HepG2 (cell line): ENCODE results near the gene SLC28A1. TPM values are rescaled to one million over a fixed set of nuclear protein-coding genes. Genes with fewer than 3 reads are reported as not detected.

Source experiments
- ATAC-seq: fragments of 200-7000 bp; cut with Tn5 transposase; 3 replicates; pipeline ENCODE4 v1.9.1; 2020; ENCODE audit warnings: mild to moderate bottlenecking, moderate library complexity
- BruUV-seq: library from RNA; stranded (reverse); fragments of 400-500 nt; replicated peaks from 2 replicates; lab custom pipeline; 2021; lab: Mats Ljungman, UMichigan
- CTCF ChIA-PET: fragments of 300-600 bp; formaldehyde crosslinking; extraction: SDS; loops from one replicate; lab custom pipeline; 2021; ENCODE audit warnings: low total read pairs, inconsistent platforms, low intra/inter-chr PET ratio; lab: Yijun Ruan, JAX
- POLR2A ChIA-PET: fragments of 350-600 bp; sonication (Branson Sonifier 250); formaldehyde crosslinking; loops from one replicate; lab custom pipeline; 2020; ENCODE audit warnings: antibody characterized with exemption, inconsistent platforms; lab: Yijun Ruan, JAX
- DNase-seq: peaks from one replicate; pipeline ENCODE4 v3.0.0-alpha.2; 2015; ENCODE audit warnings: low spot score
- FAIRE-seq: peaks from 3 replicates; lab custom pipeline; 2011; peaks lifted over from hg19 to GRCh38; lab: Jason Lieb, UNC
- H2AFZ ChIP-seq: one replicate; pipeline ENCODE4 v1.6.1; 2011; ENCODE audit warnings: low read length, inconsistent platforms
- H3K27ac ChIP-seq: fragments of 300-600 bp; 3 replicates; pipeline ENCODE4 v1.8.0; 2011; ENCODE audit warnings: mixed run types, mild to moderate bottlenecking, mixed read lengths, low read length, inconsistent platforms; ENCODE audit not compliant: insufficient read depth; ENCODE audit errors: extremely low read length
- H3K27me3 ChIP-seq, 2 experiments: fragments of 200-600 bp in 1 of 2; 2 replicates in 1 of 2; 3 replicates in 1 of 2; pipeline versions ENCODE4 v1.6.0 to v1.8.0; 2011; ENCODE audit warnings: low read length in 2 of 2, mild to moderate bottlenecking in 2 of 2, moderate library complexity in 2 of 2, inconsistent platforms in 1 of 2; ENCODE audit not compliant: insufficient read depth in 2 of 2, control insufficient read depth in 1 of 2
- H3K36me3 ChIP-seq, 2 experiments: fragments of 200-600 bp in 1 of 2; replicated peaks in 1 of 2; 2 replicates in 1 of 2; 3 replicates in 1 of 2; pipeline versions ENCODE4 v1.5.1 to v1.8.0; 2011; ENCODE audit warnings: low read length in 2 of 2, inconsistent platforms in 1 of 2; ENCODE audit not compliant: insufficient read depth in 2 of 2, control insufficient read depth in 1 of 2
- H3K4me1 ChIP-seq: 2 replicates; pipeline ENCODE4 v1.5.1; 2012; ENCODE audit warnings: low read length, inconsistent platforms; ENCODE audit not compliant: insufficient read depth
- H3K4me2 ChIP-seq: 2 replicates; pipeline ENCODE4 v1.6.0; 2011; ENCODE audit warnings: low read depth, low read length, inconsistent platforms
- H3K4me3 ChIP-seq, 3 experiments: fragments of 200-600 bp in 1 of 3; sonication (generic), shearing (Covaris generic) in 1 of 3; replicated peaks in 1 of 3; 2 replicates each; pipeline ENCODE4 v1.5.1; 2011 to 2016; ENCODE audit warnings: low read length in 3 of 3, inconsistent platforms in 2 of 3, low read depth in 2 of 3, mild to moderate bottlenecking in 2 of 3, control low read depth in 1 of 3, mixed read lengths in 1 of 3; ENCODE audit not compliant: insufficient read depth in 1 of 3
- H3K79me2 ChIP-seq: one replicate; pipeline ENCODE4 v1.6.1; 2011; ENCODE audit warnings: low read length, inconsistent platforms; ENCODE audit not compliant: insufficient read depth
- H3K9ac ChIP-seq: 2 replicates; pipeline ENCODE4 v1.6.0; 2011; ENCODE audit warnings: mild to moderate bottlenecking, low read depth, low read length, inconsistent platforms; ENCODE audit not compliant: insufficient read depth
- H3K9me3 ChIP-seq: 2 replicates; pipeline ENCODE4 v1.5.1; 2012; ENCODE audit warnings: mild to moderate bottlenecking, low read length
- H4K20me1 ChIP-seq: 2 replicates; pipeline ENCODE4 v1.6.0; 2011; ENCODE audit warnings: inconsistent platforms, mild to moderate bottlenecking, low read length, moderate library complexity; ENCODE audit not compliant: insufficient read depth
- CBFB ChIP-seq: sonication (generic); formaldehyde crosslinking; IDR thresholded peaks from 2 replicates; pipeline ENCODE4 v1.4.0; 2020; ENCODE audit warnings: missing genetic modification reagents
- HOXA3 ChIP-seq: sonication (generic); formaldehyde crosslinking; IDR thresholded peaks from 2 replicates; pipeline ENCODE4 v1.5.0; 2020; ENCODE audit warnings: missing genetic modification reagents
- RARA ChIP-seq: IDR thresholded peaks from 2 replicates; pipeline ENCODE4 v1.6.1; 2016; ENCODE audit warnings: missing genetic modification reagents, missing compliant biosample characterization
- RBM39 ChIP-seq: fragments of 200-400 bp; formaldehyde crosslinking; IDR thresholded peaks from one replicate; pipeline ENCODE4 v1.6.1; 2018; ENCODE audit warnings: antibody characterized with exemption, mild to moderate bottlenecking, low read depth, low read length; ENCODE audit not compliant: poor library complexity, severe bottlenecking
- TCF12 ChIP-seq, 2 experiments: fragments of 450-650 bp in 1 of 2; sonication (generic) in 1 of 2; formaldehyde crosslinking in 1 of 2; IDR thresholded peaks; 2 replicates each; pipeline versions ENCODE4 v1.6.1 to v1.8.0; 2017 to 2022; ENCODE audit warnings: antibody characterized with exemption in 1 of 2, mild to moderate bottlenecking in 1 of 2, missing genetic modification reagents in 1 of 2, moderate library complexity in 1 of 2
- ZNF343 ChIP-seq: sonication (generic); formaldehyde crosslinking; IDR thresholded peaks from 2 replicates; pipeline ENCODE4 v1.4.0; 2020; ENCODE audit warnings: mild to moderate bottlenecking, missing genetic modification reagents
- ZNF773 ChIP-seq: sonication (generic); formaldehyde crosslinking; IDR thresholded peaks from 2 replicates; pipeline ENCODE4 v1.4.0; 2020; ENCODE audit warnings: missing genetic modification reagents, borderline replicate concordance
- WGBS: methylation state at CpG from one replicate; pipeline ENCODE4 v1.1.6; 2017; ENCODE audit warnings: low lambda C conversion rate; 5-methylcytosine and 5-hydroxymethylcytosine counted together
- in situ Hi-C: cut with HindIII; loops from 2 replicates; pipeline ENCODE4 v1.10.0; 2017; ENCODE audit warnings: low pct_unique_long_range_greater_than_20kb; ENCODE audit not compliant: extremely low pct_ligation_motif_present
- intact Hi-C: fragments of 100-400 bp; cut with micrococcal nuclease; formaldehyde crosslinking; loops from one replicate; pipeline ENCODE4 v1.10.0; 2022; ENCODE audit not compliant: unreplicated experiment
- polyA plus RNA-seq, 8 experiments: library from polyadenylated mRNA; depleted of rRNA in 3 of 8; stranded (reverse) in 7 of 8; unstranded in 1 of 8; fragments of >200 nt; fragmentation: Illumina TruSeq in 4 of 8; extraction: Trizol in 4 of 8; gene quantifications; 2 replicates each; pipeline versions ENCODE4 v1.2.1 to v1.2.3, GENCODE V29; 2011 to 2016; ENCODE audit warnings: low read depth in 4 of 8, missing spikeins in 1 of 8, mixed read lengths in 1 of 8; ENCODE audit not compliant: insufficient read depth in 1 of 8
- total RNA-seq, 5 experiments: library from RNA; depleted of rRNA; stranded (reverse); fragments of >200 nt; fragmentation: Illumina TruSeq; extraction: Trizol; gene quantifications; 2 replicates each; pipeline ENCODE4 v1.2.3, GENCODE V29; 2016; ENCODE audit warnings: low read depth in 1 of 5
- TF ChIP-seq, protein P1 (sequence below): sonication (generic); formaldehyde crosslinking; IDR thresholded peaks from 2 replicates; pipeline ENCODE4 v1.9.0; 2022; ENCODE audit warnings: missing genetic modification reagents, mild to moderate bottlenecking, borderline replicate concordance
- TF ChIP-seq, protein P2 (sequence below): sonication (generic); formaldehyde crosslinking; IDR thresholded peaks from 2 replicates; pipeline ENCODE4 v1.8.1; 2023; ENCODE audit warnings: mild to moderate bottlenecking, inconsistent platforms, moderate library complexity, missing genetic modification reagents, borderline replicate concordance

The SLC28A1 gene
- total and polyA plus RNA-seq, 2 of the 13 experiments (the other 11 are each of a cell fraction or from before 2014, with no cell fraction given) = 0.31 to 5.8 TPM

DNA sequence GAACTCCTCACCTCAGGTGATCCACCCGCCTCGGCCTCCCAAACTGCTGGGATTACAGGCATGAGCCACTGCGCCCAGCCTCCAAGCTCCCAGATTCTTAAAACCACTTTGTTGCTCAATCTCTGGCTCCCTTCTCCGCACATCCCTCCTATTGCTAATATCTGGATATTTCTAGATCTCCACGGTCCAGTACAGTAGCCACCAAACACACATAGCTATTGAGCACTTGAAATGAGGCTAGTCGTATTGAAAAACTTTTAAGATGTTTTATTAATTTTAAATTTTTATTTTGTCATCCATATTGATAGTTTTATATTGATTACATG, 44.3 kb downstream of the SLC28A1 start:
- WGBS = 53% methylated on average over 6 of the region's 6 CpGs
- CTCF ChIA-PET = interaction anchor here (1.4 to 2.3 kb wide), 3 partner anchors 17 to 102 kb away, joined by 3 to 30 read pairs (median 14); no protein-coding TSS in a partner anchor
- no peak overlapping the region for H3K4me3 ChIP-seq
- peak; percentile 65; the same call in 1 of the 2 replicates for TF ChIP-seq RARA
- TF ChIP-seq RBM39 = no peak
- no peak overlapping the region for H2AFZ ChIP-seq
- intact Hi-C loops = loop anchor here (1.0 to 5.0 kb wide), 6 partner anchors 44 to 342 kb away; partner anchors contain the start of genes NMB and SLC28A1
- POLR2A ChIA-PET = interaction anchor here (1.0 kb wide), 1 partner anchor 17 kb away, joined by 3 read pairs; no protein-coding TSS in a partner anchor
- H3K79me2 ChIP-seq = no peaks in the 10 kb centered on the region
- no peaks in the 10 kb centered on the region for H3K9me3 ChIP-seq
- no peaks in the 10 kb centered on the region for H3K27me3 ChIP-seq
- BruUV-seq = no TSS peak
- FAIRE-seq (no peak), DNase-seq (no peak), ATAC-seq (no peak)
- H3K36me3 ChIP-seq = no peaks in the 10 kb centered on the region
- no peak overlapping the region for H3K4me2 ChIP-seq
- H3K9ac ChIP-seq = no peak overlapping the region
- no peak overlapping the region for H3K27ac ChIP-seq
- in situ Hi-C loops = loop anchor here (5.0 to 10.0 kb wide), 3 partner anchors 102 to 334 kb away; partner anchors contain the start of genes NMB and WDR73
- peaks cover 43% of the 10 kb centered on the region for H3K4me1 ChIP-seq
- H4K20me1 ChIP-seq = no peaks in the 10 kb centered on the region

DNA sequence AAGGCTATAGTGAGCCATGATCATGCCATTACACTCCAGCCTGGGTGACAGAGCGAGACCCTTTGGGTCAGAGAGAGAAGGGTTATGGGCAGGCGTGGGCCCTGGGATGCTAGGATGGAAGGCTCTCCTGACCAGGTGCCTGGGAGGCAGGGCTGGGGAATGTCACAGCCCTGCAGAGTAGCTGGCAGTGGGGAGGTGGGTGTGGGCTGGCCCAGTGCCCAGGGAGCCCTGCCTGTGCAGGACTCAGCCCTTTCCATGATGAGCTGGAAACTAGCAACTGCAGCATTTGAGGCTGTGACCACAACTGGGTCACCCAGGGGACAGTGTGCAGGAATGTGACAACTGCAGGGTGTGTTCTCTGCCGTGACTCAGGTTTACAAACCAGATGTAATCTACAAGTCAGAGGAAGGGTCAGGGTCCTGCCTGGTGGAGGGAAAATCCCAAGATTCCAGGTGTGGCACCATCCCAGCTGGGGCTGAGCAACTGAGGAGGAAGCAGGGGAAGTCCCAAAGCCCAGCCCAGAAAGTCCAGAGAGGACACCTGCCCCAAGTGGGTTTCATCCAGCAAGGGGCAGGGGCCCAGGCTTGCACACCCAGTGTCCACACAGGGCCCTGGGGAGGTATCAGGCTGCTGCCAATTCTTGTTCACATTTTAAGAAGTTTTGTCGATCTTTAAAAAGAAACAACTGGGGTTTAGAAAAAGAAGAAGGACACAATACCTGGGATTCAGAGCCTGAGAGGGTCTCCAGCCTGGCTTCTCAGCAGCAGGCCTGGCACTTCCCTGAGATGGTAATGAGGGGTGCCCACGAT, 45.5 kb downstream of the SLC28A1 start:
- in situ Hi-C loops (loop anchor here (5.0 to 10.0 kb wide), 3 partner anchors 103 to 335 kb away; partner anchors contain the start of genes NMB and WDR73), intact Hi-C loops (loop anchor here (2.0 to 5.0 kb wide), 3 partner anchors 45 to 343 kb away; partner anchors contain the start of genes NMB and SLC28A1)
- ATAC-seq = peak; percentile 88
- no TSS peak for BruUV-seq
- peak; percentile 66 for FAIRE-seq
- peak; percentile 90 for DNase-seq
- Histone ChIP-seq H3K4me1 (peaks cover 34% of the 10 kb centered on the region), H3K27me3 (no peaks in the 10 kb centered on the region), H3K79me2 (no peaks in the 10 kb centered on the region), H3K9ac (no peak overlapping the region), H3K36me3 (no peaks in the 10 kb centered on the region), H2AFZ (no peak overlapping the region), H4K20me1 (no peaks in the 10 kb centered on the region), H3K9me3 (no peaks in the 10 kb centered on the region), H3K4me2 (no peak overlapping the region; the same call in 1 of the 2 replicates), H3K4me3 (no peak overlapping the region), H3K27ac (peak overlapping the region; percentile 29)
- WGBS = 53% methylated on average over 5 of the region's 5 CpGs
- ChIA-PET POLR2A (no interaction called here), CTCF (no interaction called here)
- no peak for TF ChIP-seq ZNF773 (CRISPR knock-in tag)
- no peak for TF ChIP-seq ZNF343 (CRISPR knock-in tag)
- TF ChIP-seq HOXA3 (CRISPR knock-in tag) = peak; percentile 33; the same call in 1 of the 2 replicates
- TF ChIP-seq, protein P1, sequence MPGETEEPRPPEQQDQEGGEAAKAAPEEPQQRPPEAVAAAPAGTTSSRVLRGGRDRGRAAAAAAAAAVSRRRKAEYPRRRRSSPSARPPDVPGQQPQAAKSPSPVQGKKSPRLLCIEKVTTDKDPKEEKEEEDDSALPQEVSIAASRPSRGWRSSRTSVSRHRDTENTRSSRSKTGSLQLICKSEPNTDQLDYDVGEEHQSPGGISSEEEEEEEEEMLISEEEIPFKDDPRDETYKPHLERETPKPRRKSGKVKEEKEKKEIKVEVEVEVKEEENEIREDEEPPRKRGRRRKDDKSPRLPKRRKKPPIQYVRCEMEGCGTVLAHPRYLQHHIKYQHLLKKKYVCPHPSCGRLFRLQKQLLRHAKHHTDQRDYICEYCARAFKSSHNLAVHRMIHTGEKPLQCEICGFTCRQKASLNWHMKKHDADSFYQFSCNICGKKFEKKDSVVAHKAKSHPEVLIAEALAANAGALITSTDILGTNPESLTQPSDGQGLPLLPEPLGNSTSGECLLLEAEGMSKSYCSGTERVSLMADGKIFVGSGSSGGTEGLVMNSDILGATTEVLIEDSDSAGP (CRISPR knock-in tag) = no peak
- no peak for TF ChIP-seq TCF12 (IDR thresholded peaks at IDR 0.05)
- TF ChIP-seq TCF12 (CRISPR knock-in tag; IDR thresholded peaks at IDR 0.05) = no peak
- TF ChIP-seq RARA = peak; percentile 99
- TF ChIP-seq CBFB (CRISPR knock-in tag) = 0 out of 2 replicates have a peak, but pooled peaks have one; percentile 21
- TF ChIP-seq, protein P2, sequence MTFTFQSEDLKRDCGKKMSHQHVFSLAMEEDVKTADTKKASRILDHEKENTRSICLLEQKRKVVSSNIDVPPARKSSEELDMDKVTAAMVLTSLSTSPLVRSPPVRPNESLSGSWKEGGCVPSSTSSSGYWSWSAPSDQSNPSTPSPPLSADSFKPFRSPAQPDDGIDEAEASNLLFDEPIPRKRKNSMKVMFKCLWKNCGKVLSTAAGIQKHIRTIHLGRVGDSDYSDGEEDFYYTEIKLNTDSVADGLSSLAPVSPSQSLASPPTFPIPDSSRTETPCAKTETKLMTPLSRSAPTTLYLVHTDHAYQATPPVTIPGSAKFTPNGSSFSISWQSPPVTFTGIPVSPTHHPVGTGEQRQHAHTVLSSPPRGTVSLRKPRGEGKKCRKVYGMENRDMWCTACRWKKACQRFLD (CRISPR knock-in tag) = no peak
